NCI-H345 (cell line): Measurements from ENCODE around the gene HOXD12.

Experiments used
- DNase-seq: peaks from one replicate; lab custom pipeline; 2025; lab: John Stamatoyannopoulos, UW

Gene HOXD12

GRCh38 chr2:176149481-176149938 lies 49.9 kb downstream of the HOXD12 start:
- DNase-seq: no peak

GRCh38 chr2:176149939-176150583 lies 50.5 kb downstream of the HOXD12 start:
- DNase-seq: no peak

GRCh38 chr2:176150584-176151441 lies 51.2 kb downstream of the HOXD12 start:
- no peak for DNase-seq

GRCh38 chr2:176151442-176152287 lies 52.1 kb downstream of the HOXD12 start, which contains the start of gene HOXD4:
Gene HOXD4 (plus strand): TSS chr2:176151550. CDS start chr2:176151634, 84 bp downstream.
- DNase-seq: peak; percentile 37
